GM18502 (cell line): ENCODE measurements around the gene LTB4R.

Experiments
- ATAC-seq: cut with Tn5 transposase; IDR thresholded peaks from one replicate; pipeline ENCODE4 v1.9.1; 2021; ENCODE audit warnings: mild to moderate bottlenecking; ENCODE audit not compliant: unreplicated experiment, poor library complexity

Gene LTB4R

GRCh38 chr14:24277606-24278321, 33.5 kb upstream of the LTB4R start:
- ATAC-seq: no peak

DNA sequence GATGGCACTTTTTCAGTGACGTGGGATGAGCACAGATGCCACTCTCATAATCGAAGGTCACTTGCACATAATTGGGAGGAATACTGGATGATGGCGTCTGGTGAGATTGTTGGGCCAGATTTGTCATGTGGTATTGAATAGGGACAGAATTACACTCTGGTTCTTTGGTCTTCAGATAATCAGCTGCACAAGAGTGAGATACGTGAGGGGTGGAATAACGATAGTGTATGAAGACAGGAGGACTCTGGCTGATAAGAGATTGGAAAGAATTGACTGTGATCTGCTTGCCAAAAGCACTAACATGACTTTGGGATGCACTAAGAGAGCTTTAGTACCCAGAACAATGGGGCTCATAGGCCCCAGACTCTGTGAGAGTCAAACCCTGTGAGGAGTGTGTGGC, 32.9 kb upstream of the LTB4R start:
- ATAC-seq: no peak

GRCh38 chr14:24279301-24280186, 31.8 kb upstream of the LTB4R start:
- ATAC-seq: peak; percentile 73

DNA sequence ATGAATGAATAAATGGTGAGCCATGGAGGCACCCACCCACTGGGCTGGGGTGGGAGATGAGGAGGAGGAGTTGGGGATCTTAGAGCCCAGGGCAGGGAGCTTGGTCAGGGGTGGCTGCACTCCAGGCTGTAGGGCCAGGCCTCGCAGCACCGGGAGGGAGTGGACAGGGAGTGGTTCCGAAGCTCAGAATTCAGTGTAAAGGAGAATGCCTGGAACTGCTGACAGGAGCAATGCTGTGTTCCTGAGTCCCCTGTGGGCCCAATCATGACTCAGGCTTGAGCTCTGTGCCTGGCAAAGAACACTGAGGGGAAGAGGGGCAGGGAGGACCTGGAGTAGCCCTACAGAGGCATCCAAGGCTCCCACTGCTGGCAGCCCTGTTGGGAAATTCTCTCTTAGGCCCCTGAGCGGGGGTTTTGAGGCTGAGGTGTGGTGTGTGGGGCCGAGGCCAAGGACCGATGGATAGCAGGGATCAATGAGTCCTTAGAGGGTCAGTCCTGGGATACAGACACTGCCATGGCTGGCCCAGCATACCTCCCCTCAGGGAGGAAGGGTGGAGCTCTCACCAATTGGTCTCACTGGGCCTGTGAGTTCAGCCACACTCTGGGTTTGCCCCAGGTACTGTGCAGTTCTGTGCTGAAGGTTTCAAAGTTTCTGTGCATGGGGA, 30.4 kb upstream of the LTB4R start:
- no peak for ATAC-seq

GRCh38 chr14:24281636-24282035, 29.7 kb upstream of the LTB4R start:
- no peak for ATAC-seq

- ATAC-seq: no peak
Measured at GRCh38 chr14:24282736-24283135, 28.6 kb upstream of the LTB4R start.

GRCh38 chr14:24283796-24284460, 27.4 kb upstream of the LTB4R start:
- no peak for ATAC-seq

DNA sequence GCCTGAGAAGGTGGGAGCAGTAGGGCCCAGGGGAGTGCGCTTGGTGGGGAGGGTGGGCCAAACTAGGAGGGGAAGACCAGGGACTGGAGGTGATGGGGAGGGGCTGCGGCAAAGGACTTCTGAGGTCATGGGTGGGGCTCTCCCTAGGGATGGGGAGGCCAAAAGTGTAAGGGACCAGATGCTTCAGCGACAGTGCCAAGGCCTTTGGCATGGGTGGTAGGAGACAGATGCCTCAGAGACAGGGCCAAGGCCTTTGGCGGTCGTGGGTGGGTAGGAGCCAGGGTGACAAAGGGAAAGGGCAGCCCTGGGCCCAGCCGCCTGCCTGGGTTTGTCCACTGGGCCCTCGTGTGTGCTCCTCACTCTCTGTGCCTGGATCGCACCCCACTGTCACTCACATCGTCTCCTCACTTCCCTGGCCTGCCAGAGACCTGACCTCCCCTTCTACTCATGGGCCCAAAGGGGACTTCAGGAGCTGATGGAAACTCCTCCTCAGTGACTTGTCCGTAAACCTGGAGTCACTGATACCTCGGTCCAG, 26.7 kb upstream of the LTB4R start:
- ATAC-seq: no peak

- no peak for ATAC-seq
Measured at GRCh38 chr14:24285351-24285750, 26.0 kb upstream of the LTB4R start.

- ATAC-seq: no peak
Measured at GRCh38 chr14:24286996-24287395, 24.3 kb upstream of the LTB4R start.

- no peak for ATAC-seq
Measured at GRCh38 chr14:24289649-24290280, 21.5 kb upstream of the LTB4R start.

- ATAC-seq: no peak
Measured at GRCh38 chr14:24290746-24291145, 20.6 kb upstream of the LTB4R start.

DNA sequence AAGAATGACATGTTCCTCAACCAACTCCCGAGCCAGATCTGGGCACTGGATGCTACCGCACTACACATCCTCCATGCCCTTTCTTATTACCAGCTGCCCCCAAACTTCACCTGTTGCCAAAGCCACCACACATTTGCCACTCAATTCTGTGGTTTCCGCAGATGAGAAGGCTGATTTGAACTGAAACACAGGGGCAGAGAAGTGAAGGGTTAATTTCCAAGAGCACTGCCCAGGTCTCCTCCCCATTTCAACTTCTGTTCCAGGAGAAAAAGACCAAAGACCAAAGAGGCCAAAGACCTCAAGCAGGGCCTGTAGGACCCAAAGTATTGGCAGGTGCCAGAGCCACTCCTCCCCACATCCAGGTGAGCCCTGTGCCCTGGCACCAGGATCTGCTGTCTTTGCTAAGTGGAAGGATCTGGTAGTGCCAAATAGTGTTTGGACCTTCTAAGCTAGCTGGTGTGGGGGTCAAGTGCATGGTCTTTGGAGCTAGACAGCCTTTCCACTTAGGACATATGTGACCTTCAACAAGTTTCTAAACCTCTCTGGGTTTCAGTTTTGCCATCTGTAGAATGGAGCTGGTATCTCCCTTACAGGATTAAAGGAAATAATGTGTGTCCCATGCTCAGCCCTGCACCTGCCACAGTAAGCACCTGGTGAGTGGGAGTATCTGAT, 19.7 kb upstream of the LTB4R start:
- no peak for ATAC-seq

DNA sequence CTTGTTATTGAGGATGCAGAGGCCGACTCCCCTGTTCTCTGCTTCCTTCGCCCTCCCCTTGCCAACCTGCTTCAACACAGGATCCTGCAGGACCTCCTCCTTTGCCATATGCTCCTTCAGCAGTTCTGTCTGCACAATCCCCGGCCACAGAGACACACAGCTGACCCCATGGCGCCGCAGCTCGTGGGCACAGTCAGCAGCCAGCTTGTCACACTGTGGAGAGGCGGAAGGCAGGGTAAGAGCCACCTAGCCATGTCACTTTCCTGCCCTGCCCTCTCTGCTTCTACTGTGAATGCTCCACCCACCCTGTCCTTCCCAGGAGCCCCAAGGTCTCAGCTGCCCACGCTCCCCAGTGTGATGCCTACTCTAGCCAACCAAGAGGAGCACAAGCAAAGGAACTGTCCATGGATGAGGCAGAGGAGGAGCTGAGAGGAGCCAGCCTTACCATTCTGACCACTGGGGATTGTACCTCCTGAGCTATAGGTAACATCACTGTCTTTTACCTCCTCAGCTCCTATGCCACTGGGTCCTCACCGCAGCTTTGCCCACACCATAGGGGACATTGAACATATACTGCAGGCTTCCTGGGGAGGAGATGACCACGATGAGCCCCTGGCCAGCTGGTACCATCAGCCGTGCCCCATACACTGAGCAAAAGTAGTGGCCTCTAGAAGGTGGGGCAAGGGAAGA, 19.0 kb upstream of the LTB4R start:
- ATAC-seq: no peak

DNA sequence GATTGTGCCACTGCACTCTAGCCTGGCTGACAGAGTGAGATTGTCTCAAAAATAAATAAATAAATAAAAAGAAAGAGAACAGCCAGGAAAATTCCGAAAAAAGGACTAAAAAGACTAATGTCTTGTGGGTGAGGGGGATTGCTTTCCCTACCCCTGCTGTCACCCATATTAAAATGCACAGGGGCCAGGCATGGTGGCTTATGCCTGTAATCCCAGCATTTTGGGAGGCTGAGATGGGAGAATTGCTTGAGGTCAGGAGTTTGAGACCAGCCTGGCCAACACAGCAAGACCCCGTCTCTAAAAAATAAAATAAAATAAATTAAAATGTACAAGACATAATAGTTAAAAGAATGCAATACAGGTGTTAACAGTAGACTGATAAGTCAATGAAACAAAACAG, 17.8 kb upstream of the LTB4R start:
- no peak for ATAC-seq

GRCh38 chr14:24296341-24297157, 14.8 kb upstream of the LTB4R start:
- ATAC-seq: peak; percentile 61

DNA sequence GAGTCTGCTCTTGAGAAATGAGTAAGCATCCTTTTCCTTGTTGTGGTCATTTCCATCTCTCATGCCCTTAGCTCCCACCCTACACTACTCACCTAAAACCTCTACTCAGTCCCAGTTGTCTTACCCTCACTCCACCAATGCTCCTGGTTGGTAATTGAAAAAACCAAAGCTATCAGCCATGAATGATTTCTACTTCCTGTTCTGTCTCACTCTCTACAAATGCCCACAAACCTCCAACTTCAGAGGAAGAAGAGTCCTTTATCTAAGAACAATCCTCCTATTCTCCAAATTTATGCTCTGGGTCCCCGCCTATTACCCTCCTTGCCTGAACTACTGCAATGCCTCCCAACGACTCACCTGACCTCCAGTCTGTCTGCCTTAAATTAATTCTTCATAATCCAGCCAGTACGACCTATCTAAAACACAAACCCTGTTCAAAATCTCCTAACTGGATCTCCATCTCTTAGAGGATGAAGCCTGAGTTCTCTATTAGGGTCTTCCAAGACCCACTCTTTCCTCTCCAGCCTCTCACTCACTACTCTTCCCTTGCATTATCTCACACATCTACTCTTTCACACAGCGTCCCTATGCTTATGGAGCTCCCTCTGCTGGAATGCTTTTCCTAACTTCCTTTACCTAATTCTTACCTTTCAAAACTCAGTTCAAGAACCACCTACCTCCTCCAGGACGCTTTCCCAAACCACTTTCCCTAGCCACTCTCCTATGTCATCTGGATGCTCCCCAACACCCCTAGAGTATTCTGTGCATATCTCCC, 13.9 kb upstream of the LTB4R start:
- peak; percentile 32 for ATAC-seq
